Panc1 (cell line): ENCODE measurements around the gene OSTF1. TPM values are rescaled to one million over a fixed set of nuclear protein-coding genes. Genes with fewer than 3 reads are reported as not detected.

Source experiments
- ATAC-seq: fragments of 200-7000 bp; cut with Tn5 transposase; 2 replicates; pipeline ENCODE4 v1.9.1; 2020; ENCODE audit warnings: mild to moderate bottlenecking, moderate library complexity
- BruUV-seq: library from RNA; stranded (reverse); fragments of 400-500 nt; replicated peaks from 2 replicates; lab custom pipeline; 2021; lab: Mats Ljungman, UMichigan
- CTCF ChIA-PET: fragments of 300-600 bp; sonication (Branson Sonifier 250); formaldehyde crosslinking; loops from one replicate; lab custom pipeline; 2022; ENCODE audit warnings: antibody characterized with exemption; lab: Charles Lee
- POLR2A ChIA-PET: fragments of 300-600 bp; sonication (Branson Sonifier 250); formaldehyde crosslinking; loops from one replicate; lab custom pipeline; 2022; ENCODE audit warnings: antibody characterized with exemption; lab: Charles Lee
- DNase-seq: peaks from one replicate; pipeline ENCODE4 v3.0.0-alpha.2; 2010; ENCODE audit warnings: low read depth, low spot score
- H3K27ac ChIP-seq: 2 replicates; pipeline ENCODE4 v1.5.1; 2011; ENCODE audit warnings: mild to moderate bottlenecking, low read length, inconsistent platforms
- H3K27me3 ChIP-seq: fragments of 200-500 bp; sonication (Bioruptor generic); 2 replicates; pipeline ENCODE4 v1.6.0; 2014; ENCODE audit warnings: low read length, inconsistent platforms; ENCODE audit not compliant: control insufficient read depth, insufficient read depth
- H3K36me3 ChIP-seq: fragments of 200-500 bp; sonication (Bioruptor generic); 2 replicates; pipeline ENCODE4 v1.5.1; 2014; ENCODE audit warnings: inconsistent platforms, mild to moderate bottlenecking, low read length, moderate library complexity; ENCODE audit not compliant: control insufficient read depth, insufficient read depth
- H3K4me1 ChIP-seq: 2 replicates; pipeline ENCODE4 v1.5.1; 2011; ENCODE audit warnings: inconsistent platforms, mild to moderate bottlenecking, low read length, moderate library complexity; ENCODE audit not compliant: control insufficient read depth, insufficient read depth
- H3K4me3 ChIP-seq, 2 experiments: 2 replicates each; pipeline ENCODE4 v1.5.1; 2011 to 2012; ENCODE audit warnings: low read depth in 2 of 2, low read length in 2 of 2, mild to moderate bottlenecking in 2 of 2, inconsistent platforms in 1 of 2, moderate library complexity in 1 of 2
- H3K9me3 ChIP-seq: fragments of 200-500 bp; sonication (Bioruptor generic); 2 replicates; pipeline ENCODE4 v1.5.1; 2014; ENCODE audit warnings: low read depth, mild to moderate bottlenecking, inconsistent platforms, low read length, moderate library complexity; ENCODE audit not compliant: control insufficient read depth, insufficient read depth
- POLR2AphosphoS5 ChIP-seq: IDR thresholded peaks from 2 replicates; pipeline ENCODE4 v1.6.1; 2012; ENCODE audit warnings: mild to moderate bottlenecking, low read depth, low read length, moderate library complexity
- SIN3A ChIP-seq: IDR thresholded peaks from 2 replicates; pipeline ENCODE4 v1.6.1; 2012; ENCODE audit warnings: low read depth, mild to moderate bottlenecking, low read length, moderate library complexity, borderline replicate concordance; ENCODE audit not compliant: insufficient read depth
- TCF7L2 ChIP-seq: IDR thresholded peaks from 2 replicates; pipeline ENCODE4 v1.6.1; 2011; ENCODE audit warnings: mild to moderate bottlenecking, low read depth, low read length, inconsistent platforms
- in situ Hi-C: cut with HindIII; loops from 2 replicates; pipeline ENCODE4 v1.10.0; 2016; ENCODE audit warnings: low sequenced_read_pairs, low pct_unique_long_range_greater_than_20kb
- intact Hi-C: fragments of 100-400 bp; cut with micrococcal nuclease; formaldehyde crosslinking; loops from one replicate; pipeline ENCODE4 v1.10.0; 2022; ENCODE audit not compliant: unreplicated experiment
- total RNA-seq: library from RNA; stranded (reverse); gene quantifications from one replicate; pipeline ENCODE4 v1.2.1, GENCODE V29; 2021; ENCODE audit not compliant: unreplicated experiment
- TF ChIP-seq, protein P1 (sequence below): fragments of 450-650 bp; IDR thresholded peaks from 2 replicates; pipeline ENCODE4 v1.5.1; 2017; ENCODE audit warnings: mild to moderate bottlenecking
- TF ChIP-seq, protein P2 (sequence below), 2 experiments: IDR thresholded peaks; 2 replicates each; pipeline ENCODE4 v1.6.1; 2011 to 2012; ENCODE audit warnings: low read depth in 2 of 2, control low read depth in 1 of 2, low read length in 1 of 2, mild to moderate bottlenecking in 1 of 2, moderate library complexity in 1 of 2; ENCODE audit not compliant: insufficient read depth in 1 of 2

OSTF1 gene
- total RNA-seq, 1 experiment from 2014 or later: 24.6 TPM

DNA sequence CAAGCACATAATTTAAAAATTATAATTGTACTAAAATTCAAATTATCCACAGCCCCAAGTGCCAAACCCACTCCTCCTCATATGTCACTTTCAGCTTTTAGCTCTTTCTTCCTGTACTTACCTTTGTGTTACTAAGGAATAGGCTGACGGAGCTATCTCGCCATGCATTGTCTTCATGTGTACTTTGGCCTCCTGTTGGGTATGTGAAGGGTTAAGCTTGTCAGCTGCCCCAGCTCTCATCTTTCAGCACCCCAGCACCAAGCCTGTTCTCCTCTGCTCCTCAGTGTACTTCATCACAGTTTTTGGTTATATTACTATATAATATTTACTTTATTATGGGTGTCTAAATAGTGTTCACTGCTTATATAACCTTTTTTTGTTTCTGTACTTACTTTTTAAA lies 46.2 kb downstream of the OSTF1 start:
- BruUV-seq: no TSS peak
- no peak for DNase-seq
- no peak for TF ChIP-seq POLR2AphosphoS5
- TF ChIP-seq, protein P1, sequence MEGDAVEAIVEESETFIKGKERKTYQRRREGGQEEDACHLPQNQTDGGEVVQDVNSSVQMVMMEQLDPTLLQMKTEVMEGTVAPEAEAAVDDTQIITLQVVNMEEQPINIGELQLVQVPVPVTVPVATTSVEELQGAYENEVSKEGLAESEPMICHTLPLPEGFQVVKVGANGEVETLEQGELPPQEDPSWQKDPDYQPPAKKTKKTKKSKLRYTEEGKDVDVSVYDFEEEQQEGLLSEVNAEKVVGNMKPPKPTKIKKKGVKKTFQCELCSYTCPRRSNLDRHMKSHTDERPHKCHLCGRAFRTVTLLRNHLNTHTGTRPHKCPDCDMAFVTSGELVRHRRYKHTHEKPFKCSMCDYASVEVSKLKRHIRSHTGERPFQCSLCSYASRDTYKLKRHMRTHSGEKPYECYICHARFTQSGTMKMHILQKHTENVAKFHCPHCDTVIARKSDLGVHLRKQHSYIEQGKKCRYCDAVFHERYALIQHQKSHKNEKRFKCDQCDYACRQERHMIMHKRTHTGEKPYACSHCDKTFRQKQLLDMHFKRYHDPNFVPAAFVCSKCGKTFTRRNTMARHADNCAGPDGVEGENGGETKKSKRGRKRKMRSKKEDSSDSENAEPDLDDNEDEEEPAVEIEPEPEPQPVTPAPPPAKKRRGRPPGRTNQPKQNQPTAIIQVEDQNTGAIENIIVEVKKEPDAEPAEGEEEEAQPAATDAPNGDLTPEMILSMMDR: no peak
- TF ChIP-seq, protein P2, sequence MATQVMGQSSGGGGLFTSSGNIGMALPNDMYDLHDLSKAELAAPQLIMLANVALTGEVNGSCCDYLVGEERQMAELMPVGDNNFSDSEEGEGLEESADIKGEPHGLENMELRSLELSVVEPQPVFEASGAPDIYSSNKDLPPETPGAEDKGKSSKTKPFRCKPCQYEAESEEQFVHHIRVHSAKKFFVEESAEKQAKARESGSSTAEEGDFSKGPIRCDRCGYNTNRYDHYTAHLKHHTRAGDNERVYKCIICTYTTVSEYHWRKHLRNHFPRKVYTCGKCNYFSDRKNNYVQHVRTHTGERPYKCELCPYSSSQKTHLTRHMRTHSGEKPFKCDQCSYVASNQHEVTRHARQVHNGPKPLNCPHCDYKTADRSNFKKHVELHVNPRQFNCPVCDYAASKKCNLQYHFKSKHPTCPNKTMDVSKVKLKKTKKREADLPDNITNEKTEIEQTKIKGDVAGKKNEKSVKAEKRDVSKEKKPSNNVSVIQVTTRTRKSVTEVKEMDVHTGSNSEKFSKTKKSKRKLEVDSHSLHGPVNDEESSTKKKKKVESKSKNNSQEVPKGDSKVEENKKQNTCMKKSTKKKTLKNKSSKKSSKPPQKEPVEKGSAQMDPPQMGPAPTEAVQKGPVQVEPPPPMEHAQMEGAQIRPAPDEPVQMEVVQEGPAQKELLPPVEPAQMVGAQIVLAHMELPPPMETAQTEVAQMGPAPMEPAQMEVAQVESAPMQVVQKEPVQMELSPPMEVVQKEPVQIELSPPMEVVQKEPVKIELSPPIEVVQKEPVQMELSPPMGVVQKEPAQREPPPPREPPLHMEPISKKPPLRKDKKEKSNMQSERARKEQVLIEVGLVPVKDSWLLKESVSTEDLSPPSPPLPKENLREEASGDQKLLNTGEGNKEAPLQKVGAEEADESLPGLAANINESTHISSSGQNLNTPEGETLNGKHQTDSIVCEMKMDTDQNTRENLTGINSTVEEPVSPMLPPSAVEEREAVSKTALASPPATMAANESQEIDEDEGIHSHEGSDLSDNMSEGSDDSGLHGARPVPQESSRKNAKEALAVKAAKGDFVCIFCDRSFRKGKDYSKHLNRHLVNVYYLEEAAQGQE (IDR thresholded peaks at IDR 0.05; ENCODE audit: insufficient read depth in 1 of 2, low read depth in 2 of 2, low read length in 1 of 2): no peak
- TF ChIP-seq TCF7L2: no peak
- TF ChIP-seq SIN3A: no peak
- no peak for ATAC-seq
- no peak overlapping the region for H3K27ac ChIP-seq
- CTCF ChIA-PET: no interaction called here
- intact Hi-C loops: no loop called here
- H3K36me3 ChIP-seq: no peaks in the 10 kb centered on the region
- H3K4me3 ChIP-seq: no peak overlapping the region
- no peaks in the 10 kb centered on the region for H3K9me3 ChIP-seq
- POLR2A ChIA-PET: no interaction called here
- in situ Hi-C loops: no loop called here
- H3K4me1 ChIP-seq: no peaks in the 10 kb centered on the region
- no peaks in the 10 kb centered on the region for H3K27me3 ChIP-seq

DNA sequence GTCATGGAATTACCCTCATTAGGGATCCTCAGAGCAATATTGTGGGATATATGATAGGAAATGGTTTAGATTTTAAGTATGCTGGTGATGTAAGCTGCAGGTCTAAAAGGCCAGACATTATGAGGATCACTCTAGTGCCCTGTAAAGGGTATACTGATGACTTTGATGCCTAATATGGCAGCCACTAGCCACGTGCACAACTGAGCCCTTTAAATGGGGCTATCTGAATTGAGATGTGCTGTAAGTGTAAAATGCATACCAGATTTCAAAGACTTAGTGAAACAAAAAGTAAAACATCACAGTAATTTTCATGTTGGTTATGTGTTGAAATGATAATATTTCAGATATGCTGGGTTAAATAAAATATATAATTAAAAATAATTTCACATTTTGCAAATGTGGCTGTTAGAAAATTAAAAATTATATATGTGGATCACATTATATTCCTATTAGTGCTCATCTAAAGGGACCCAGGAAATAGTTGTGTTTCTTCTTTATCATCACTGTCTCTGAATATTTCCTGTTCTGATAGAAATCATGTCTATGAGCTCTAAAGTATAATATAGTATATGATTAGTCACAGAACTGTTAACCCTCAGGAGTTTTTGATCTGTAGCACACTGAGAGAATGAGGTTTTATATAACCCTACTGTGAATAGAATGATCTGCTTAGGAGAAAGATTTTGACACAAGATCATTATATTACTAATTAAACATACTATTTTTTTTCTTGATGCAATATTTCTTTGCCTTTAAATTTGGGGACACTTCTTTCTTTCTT lies 50.1 kb downstream of the OSTF1 start:
- in situ Hi-C loops (no loop called here), intact Hi-C loops (no loop called here)
- Histone ChIP-seq H3K27me3 (no peaks in the 10 kb centered on the region), H3K9me3 (no peaks in the 10 kb centered on the region), H3K4me3 (no peak overlapping the region), H3K36me3 (no peaks in the 10 kb centered on the region), H3K4me1 (no peaks in the 10 kb centered on the region), H3K27ac (no peak overlapping the region)
- no TSS peak for BruUV-seq
- TF ChIP-seq POLR2AphosphoS5 (no peak), TCF7L2 (no peak), SIN3A (no peak)
- TF ChIP-seq, protein P2 (IDR thresholded peaks at IDR 0.05; ENCODE audit: insufficient read depth in 1 of 2, low read depth in 2 of 2, low read length in 1 of 2): no peak
- TF ChIP-seq, protein P1: no peak
- no peak for ATAC-seq
- CTCF ChIA-PET: no interaction called here
- DNase-seq: no peak
- POLR2A ChIA-PET: no interaction called here
